ENCODE measurements around the gene UAP1L1.
"Not testable (repeated sequence)": the region's sequence is repeated elsewhere in the genome, so short reads cannot be mapped to it uniquely, and the experiment has no call there.

The UAP1L1 gene

DNA sequence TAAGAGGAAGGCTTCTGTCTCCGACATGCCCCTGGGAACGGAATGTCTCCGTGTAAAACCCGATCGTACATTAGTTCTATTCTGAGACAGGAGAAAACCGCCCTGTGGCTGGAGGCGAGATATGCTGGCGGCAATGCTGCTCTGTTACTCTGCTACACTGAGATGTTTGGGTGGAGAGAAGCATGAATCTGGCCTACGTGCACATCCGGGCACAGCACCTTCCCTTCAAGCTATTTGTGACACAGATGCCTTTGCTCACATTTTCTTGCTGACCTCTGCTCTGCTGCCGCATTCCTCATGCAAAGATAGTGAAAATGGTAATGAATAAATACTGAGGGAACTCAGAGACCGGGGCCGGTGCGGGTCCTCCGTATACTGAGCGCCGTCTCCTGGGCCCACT is 39.4 kb downstream of the UAP1L1 start:
- DNase-seq: no peak

DNA sequence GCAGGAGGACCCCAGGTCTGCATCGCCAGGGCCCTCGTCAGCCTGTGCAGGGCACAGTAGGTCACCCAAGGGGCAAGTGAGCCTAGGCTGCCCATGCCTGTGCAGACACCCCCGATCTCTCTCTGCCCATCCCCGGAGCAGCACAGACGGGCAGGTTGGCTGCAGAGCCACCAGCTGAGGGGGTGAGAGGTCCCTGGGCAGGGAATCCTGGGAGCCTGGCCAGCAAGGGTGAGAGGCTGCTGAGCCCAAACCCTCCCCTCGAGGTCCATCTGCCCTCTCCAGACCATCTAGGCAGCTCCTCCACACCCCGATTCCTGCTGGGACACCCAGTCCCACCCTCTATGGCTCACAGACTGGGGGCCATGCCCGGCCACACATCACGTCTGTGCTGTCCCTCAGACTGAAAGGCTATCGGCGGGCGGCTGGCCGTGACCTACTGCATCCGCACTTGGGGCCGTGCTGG is 40.0 kb downstream of the UAP1L1 start:
- no peak for DNase-seq

DNA sequence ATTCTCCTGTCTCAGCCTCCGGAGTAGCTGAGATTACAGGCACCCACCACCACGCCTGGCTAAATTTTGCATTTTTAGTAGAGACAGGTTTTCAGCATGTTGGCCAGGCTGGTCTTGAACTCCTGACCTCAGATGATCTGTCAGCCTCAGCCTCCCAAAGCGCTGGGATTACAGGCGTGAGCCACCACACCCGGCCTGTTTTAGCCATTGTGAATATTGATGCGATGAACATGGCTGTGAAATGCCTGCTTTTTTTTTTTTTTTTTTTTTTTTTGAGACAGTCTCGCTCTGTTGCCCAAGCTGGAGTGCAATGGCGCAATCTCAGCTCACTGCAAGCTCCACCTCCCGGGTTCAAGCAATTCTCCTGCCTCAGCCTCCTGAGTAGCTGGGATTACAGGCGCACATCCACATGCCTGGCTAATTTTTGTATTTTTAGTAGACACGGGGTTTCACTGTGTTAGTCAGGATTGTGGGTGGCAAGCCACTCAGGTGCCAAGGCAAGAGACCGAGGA is 40.8 kb downstream of the UAP1L1 start:
- not testable (repeated sequence) for DNase-seq

DNA sequence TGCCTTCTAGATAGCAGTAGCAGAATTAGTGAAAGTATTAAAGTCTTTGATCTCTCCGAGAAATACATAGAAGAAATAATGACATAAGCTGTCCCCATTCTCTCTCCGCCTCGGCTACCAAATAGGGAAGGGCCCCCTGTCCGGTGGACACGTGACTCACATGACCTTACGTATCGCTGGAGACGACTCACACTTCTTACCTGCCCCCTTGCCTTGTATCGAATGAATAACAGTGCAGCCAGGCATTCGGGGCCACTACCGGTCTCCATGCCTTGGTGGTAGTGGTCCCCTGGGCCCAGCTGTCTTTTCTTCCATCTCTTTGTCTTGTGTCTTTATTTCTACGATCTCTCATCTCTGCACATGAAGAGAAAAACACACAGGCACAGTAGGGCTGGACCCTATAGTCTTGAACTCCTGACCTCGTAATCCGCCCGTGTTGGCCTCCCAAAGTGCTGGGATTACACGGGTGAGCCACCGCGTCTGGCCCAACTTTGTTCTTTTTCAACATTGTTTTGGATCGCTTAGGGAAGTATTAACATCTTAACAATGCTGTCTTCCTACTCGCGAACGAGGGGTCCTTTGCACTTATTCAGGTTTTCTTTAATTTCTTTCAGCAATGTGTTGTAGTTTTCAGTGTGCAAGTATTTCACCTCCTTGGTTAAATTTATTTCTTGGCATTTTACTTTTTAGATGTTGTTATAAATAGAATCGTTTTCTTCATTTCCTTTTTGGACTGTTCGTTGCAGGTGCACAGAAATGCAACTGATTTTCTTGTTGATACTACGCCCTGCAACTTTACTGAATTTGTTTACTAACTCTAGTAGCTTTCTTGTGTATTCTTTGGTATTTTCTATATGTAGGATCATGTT is 44.8 kb downstream of the UAP1L1 start:
- not testable (repeated sequence) for DNase-seq

DNA sequence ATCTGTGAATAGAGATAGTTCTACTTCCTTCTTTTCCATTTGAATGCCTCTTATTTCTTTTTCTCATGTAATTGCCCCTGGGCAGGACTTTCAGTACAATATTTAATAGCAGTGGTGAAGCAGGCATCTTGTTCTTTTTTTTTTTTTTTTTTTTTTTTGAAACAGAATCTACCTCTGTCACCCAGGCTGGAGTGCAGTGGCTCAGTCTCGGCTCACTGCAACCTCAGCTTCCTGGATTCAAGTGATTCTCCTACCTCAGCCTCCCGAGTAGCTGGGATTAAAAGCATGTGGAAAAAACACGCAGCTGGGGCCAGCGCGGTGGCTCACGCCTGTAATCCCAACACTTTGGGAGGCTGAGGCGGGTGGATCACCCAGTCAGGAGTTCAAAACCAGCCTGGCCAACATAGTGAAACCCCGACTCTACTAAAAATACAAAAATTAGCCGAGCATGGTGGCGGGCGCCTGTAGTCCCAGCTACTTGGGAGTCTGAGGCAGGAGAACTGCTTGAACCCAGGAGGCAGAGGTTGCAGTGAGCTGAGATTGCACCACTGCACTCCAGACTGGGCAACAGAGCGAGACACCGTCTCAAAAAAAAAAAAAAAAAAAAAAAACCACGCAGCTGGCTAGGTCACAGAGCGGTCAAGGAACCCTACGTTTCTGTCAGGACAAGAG is 45.6 kb downstream of the UAP1L1 start:
- DNase-seq: not testable (repeated sequence)

DNA sequence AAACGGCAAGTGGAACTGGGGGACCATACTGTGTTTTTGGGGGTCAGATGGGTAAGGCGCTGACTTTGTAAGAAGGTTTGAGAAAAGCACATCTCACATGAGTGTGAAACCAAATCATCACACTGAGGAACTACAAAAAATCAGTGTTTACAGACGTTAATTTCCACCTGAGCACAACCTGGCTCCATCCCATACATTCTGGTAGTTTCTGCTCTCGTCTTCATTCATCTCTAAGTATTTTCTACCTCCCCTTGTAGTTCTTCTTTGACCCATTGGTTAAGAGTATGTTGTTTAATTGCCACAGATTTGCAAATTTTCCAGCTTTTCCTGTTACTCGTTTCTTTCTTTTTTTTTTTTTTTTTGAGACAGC is 46.1 kb downstream of the UAP1L1 start:
- no peak for DNase-seq

DNA sequence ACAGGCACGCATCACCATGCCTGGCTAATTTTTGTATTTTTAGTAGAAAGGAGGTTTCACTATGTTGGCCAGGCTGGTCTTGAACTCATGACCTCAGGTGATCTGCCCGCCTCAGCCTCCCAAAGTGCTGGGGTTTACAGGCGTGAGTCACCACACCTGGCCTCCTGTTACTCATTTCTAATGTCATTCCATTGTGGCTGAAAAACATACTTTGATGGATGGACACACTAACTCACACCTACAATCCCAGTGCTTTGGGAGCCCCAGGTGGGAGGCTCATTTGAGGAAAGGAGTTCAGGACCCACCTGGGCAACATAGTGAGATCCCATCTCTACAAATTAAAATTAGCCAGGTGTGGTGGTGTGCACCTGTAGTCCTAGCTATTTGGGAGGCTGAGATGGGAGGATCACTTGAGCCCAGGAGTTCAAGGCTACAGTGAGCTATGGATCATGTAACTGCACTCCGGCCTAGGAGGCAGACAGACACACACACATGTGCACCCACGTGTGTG is 46.7 kb downstream of the UAP1L1 start:
- not testable (repeated sequence) for DNase-seq

DNA sequence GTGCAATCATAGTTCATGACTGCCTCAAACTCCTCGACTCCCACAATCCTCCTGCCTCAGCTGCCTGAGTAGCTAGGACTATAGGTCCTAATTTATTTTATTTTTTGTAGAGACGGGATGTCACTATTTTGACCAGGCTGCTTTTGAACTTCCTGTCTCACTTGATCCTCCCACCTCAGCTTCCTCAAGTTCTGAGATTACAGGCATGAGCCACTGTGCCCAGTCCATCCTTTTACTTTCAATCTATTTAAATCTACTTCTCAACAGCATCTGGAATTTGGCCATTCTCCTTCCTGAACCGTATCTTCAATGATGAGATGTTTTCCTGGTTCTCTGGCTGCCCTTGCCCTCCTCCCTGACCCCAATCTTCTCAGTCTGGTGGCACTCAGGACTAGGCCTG is 49.5 kb downstream of the UAP1L1 start:
- DNase-seq: no peak

DNA sequence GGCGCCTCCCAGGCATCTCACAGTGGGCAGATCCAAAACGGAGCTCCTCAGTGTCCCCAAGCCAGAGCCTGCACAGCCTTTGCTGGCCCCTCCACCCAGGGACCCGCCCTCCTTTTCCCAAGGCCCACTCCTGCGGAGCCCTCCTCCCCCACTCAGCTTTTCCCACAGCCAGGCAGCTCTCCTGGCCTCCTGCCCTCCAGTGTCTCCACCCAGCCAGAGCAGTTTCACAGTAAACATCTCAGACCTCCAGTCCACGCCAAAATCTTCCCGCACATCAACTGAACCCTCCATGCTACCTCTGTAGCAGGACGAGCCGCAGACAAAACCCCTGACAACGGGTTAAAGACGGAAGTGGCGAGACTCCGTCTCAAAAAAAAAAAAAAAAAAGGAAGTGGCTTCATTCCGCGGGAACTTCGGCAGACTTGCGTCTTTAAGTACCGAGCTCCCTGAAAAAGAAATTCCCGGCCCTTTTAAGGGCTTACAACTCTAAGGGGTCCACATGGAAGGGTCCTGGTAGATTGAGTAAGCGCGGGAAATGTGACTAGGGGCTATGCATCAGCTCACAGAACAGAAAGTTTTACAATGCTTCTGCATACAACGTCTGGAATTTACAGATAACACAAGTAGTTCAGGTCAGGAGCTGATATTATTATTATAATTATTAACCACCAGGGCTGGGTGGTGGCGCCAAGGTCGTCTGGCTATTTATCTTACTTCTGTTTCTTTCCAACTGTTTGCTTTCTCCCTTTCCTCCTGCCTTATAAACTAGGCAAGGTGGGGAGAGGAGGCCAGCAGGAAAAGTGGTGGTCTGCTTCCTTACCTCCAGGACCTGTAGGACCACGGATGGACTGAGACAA is 50.2 kb downstream of the UAP1L1 start:
- DNase-seq: no peak

DNA sequence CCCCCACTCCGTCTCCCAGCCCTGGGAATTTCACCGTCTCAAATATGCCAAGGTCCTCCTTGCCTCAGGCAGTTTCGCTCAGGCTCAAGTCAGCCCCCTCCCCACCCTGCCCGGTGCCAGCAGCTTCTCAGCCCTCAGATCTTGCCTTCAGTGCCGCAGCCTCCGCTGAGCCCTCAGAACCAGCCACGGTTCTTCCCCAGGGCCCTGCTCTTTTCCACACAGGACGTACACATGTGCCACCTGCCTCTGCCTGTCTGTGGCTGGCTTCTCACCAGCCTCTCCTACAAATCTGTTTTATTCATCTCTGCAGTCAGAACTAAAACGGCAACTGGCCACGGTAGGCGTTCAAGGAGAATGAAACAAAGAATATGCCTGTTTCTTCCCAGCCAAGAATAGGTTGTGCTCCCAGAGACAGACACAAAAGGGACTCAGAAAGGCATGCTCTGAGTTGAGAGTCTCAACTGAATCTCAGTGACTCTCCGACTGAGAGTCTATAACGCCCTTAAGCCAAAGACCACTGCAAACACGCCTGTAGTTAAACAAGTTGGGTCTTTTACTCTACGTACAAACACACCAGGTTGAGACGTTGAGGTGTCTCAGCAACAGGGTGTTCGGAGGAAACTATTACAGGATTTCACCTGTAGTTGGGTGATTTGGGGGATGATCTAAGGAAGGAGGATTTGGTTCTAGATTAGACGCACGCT is 51.0 kb downstream of the UAP1L1 start:
- no peak for DNase-seq

DNA sequence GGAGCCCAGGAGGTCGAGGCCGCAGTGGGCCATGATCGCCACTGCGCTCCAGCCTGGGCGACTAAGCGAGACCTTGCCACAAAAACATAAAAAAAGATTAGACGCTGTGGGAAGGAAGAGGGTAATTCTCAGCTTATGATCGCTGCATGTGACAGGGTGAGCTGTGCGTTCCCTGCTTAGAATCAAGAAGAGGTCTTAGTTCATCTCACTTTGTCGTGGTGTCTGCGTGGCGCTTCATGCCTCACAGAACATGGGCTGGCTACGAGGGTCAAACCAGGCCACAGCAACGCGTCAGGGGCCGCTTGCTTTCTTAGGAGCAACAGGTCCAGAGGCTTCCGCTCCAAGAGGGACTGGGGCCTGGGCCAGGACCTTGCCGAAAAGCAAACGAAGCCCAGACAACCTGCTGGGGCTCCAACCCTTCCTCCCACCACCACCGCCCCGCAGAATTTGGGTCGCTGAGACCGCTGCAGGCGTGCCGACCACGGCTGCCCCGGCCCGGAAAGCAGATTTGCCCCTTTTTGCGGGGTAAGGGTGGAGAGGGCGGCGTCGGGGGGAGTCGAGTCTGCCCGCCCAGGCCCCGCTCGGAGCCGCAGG is 51.6 kb downstream of the UAP1L1 start:
- peak; percentile 70 for DNase-seq

DNA sequence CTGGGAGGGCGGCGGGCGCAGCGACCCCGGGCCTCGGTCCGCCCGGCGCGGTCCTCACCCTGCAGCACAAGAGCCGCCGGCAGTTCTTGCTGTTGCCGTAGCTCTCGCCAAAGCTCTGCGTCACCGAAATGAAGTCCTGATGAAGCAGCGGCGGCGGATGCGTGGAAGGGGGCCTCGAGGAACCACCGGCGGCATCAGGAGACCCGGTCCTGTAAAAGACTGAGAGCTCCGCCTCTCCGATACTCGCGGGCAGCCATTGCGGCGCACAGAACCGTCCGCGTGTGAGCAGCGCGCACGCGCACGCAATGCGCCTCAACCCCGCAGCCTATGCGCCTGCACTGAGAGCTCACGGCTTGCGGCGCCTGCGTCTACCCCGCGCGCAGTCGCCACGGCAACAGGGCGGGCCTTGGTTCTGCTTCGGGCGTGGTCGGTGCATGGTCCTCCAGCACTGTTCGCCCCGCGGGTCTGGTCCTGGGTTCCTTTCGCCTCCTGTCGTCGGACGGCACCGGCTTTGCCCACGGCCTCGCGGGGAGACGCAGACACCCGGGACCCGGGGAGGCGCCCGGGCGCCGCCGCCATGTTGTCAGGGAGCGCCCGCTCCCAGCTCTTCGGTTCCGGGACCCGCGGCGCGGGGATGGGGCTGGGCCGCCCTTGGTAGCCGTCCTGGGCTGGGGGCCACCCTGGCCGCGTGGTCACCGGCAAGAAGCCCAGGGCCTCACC is 52.3 kb downstream of the UAP1L1 start:
- DNase-seq: peak; percentile 95

DNA sequence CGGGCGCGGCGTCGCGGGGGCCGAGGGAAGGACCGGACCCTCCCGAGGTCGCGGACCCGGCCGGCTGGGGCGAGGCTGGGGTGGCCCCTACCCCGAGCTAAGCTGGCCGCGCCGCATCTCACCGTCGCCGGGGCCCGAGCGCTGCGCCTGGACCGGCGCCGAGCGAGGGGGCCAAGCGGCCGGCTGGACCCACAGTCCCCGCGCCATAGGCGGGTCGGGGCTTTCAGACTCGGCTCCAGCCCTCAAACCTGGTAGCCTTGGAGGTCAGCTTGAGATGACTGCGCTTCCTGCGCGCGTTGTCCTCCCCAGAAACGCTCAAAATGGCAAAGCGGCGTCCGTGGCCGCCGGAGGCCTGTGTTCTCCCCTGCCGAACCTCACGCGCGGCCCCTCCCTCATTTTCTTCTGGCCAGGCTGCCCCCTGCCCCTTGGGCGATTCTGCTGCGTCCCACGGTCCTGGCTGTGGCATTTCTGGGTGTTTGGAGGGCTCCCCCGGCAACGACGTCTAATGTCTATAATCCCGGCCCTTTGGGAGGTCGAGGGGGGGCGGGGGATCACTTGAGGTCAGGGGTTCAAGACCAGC is 52.9 kb downstream of the UAP1L1 start:
- no peak for DNase-seq

All from activated CD8-positive, alpha-beta memory T cell treated with anti-CD3 and anti-CD28 coated beads for 24 hours (primary cell).